PC-9 (cell line): ENCODE data around the gene TGIF2. TPM values are rescaled to one million over a fixed set of nuclear protein-coding genes. Genes with fewer than 3 reads are reported as not detected.

Source experiments
- BruUV-seq: library from RNA; stranded (reverse); fragments of 400-500 nt; replicated peaks from 2 replicates; lab custom pipeline; 2021; lab: Mats Ljungman, UMichigan
- CTCF ChIA-PET: fragments of 300-600 bp; sonication (Branson Sonifier 250); formaldehyde crosslinking; loops from one replicate; lab custom pipeline; 2022; ENCODE audit warnings: antibody characterized with exemption; lab: Charles Lee
- POLR2A ChIA-PET: fragments of 300-600 bp; sonication (Branson Sonifier 250); formaldehyde crosslinking; loops from one replicate; lab custom pipeline; 2022; ENCODE audit warnings: antibody characterized with exemption; ENCODE audit not compliant: unreplicated experiment; lab: Charles Lee
- DNase-seq, 2 experiments: peaks; one replicate each; pipeline versions ENCODE4 v3.0.0 to v3.0.0-alpha.2; 2015 to 2022; ENCODE audit warnings: mixed read lengths in 1 of 2
- H2AFZ ChIP-seq: fragments of 200-600 bp; sonication (generic); 2 replicates; pipeline ENCODE4 v1.8.1; 2017; ENCODE audit warnings: antibody characterized with exemption
- H3F3A ChIP-seq: fragments of 200-600 bp; sonication (generic); 2 replicates; pipeline ENCODE4 v1.8.1; 2017; ENCODE audit warnings: antibody characterized with exemption, mild to moderate bottlenecking, low read depth; ENCODE audit not compliant: insufficient read depth
- H3K27ac ChIP-seq: fragments of 200-600 bp; sonication (generic); 2 replicates; pipeline ENCODE4 v1.6.1; 2016; ENCODE audit warnings: mixed run types
- H3K27me3 ChIP-seq: fragments of 200-600 bp; sonication (generic); 2 replicates; pipeline ENCODE4 v1.6.1; 2016; ENCODE audit warnings: low read depth, mixed run types; ENCODE audit not compliant: insufficient read depth
- H3K36me3 ChIP-seq: fragments of 200-600 bp; sonication (generic); 2 replicates; pipeline ENCODE4 v1.6.1; 2016; ENCODE audit warnings: low read depth, mixed run types
- H3K4me1 ChIP-seq: fragments of 200-600 bp; sonication (generic); replicated peaks from 2 replicates; pipeline ENCODE4 v1.6.1; 2016; ENCODE audit warnings: mixed run types; ENCODE audit not compliant: insufficient read depth
- H3K4me2 ChIP-seq: fragments of 200-600 bp; sonication (generic); 2 replicates; pipeline ENCODE4 v1.6.1; 2017; ENCODE audit warnings: mixed run types
- H3K4me3 ChIP-seq: fragments of 200-600 bp; sonication (generic); 2 replicates; pipeline ENCODE4 v1.6.1; 2016; ENCODE audit warnings: mixed run types
- H3K79me2 ChIP-seq: fragments of 200-600 bp; sonication (generic); 2 replicates; pipeline ENCODE4 v1.6.1; 2017; ENCODE audit warnings: low read depth, mixed run types
- H3K9me2 ChIP-seq: fragments of 200-600 bp; sonication (generic); 2 replicates; pipeline ENCODE4 v1.8.1; 2017; ENCODE audit warnings: mild to moderate bottlenecking; ENCODE audit not compliant: insufficient read depth
- H3K9me3 ChIP-seq: fragments of 200-600 bp; sonication (generic); 2 replicates; pipeline ENCODE4 v1.8.1; 2016; ENCODE audit warnings: low read depth; ENCODE audit not compliant: insufficient read depth
- H4K20me1 ChIP-seq: fragments of 200-600 bp; sonication (generic); 2 replicates; pipeline ENCODE4 v1.8.1; 2017; ENCODE audit not compliant: insufficient read depth
- EZH2 ChIP-seq: fragments of 200-600 bp; sonication (generic); IDR thresholded peaks from 2 replicates; pipeline ENCODE4 v1.8.0; 2017; ENCODE audit warnings: antibody characterized with exemption, low read depth
- intact Hi-C: fragments of 100-400 bp; cut with micrococcal nuclease; formaldehyde crosslinking; loops from one replicate; pipeline ENCODE4 v1.10.0; 2022; ENCODE audit not compliant: unreplicated experiment
- total RNA-seq: library from RNA; stranded (reverse); gene quantifications from 2 replicates; pipeline ENCODE4 v1.2.3, GENCODE V29; 2021
- TF ChIP-seq, protein P1 (sequence below): fragments of 200-600 bp; sonication (generic); conservative IDR thresholded peaks from 2 replicates; pipeline ENCODE4 v1.6.1; 2017; ENCODE audit warnings: mixed run types, antibody characterized with exemption, mild to moderate bottlenecking, moderate library complexity

Gene TGIF2
- total RNA-seq, 1 experiment from 2014 or later = 18.3 TPM

DNA sequence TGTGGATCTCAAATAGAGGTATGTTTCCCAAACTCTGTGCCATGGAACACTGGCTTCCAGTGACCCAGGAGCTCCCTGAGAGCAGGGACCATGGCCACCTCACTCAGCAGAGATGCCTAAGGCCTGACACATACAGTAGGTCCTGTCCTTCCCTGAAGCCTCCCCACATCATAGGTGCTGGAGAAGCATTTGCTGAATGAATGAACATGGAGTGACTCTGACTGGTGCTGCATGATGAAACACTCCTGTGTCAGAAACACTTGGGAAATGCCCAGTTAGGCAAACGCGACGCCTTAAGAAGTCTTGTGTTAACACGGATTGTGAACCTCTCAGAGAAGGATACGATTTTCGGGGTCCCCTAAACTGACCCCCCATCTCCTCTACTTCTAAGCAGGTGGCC lies 58.2 kb downstream of the TGIF2 start:
- no peak overlapping the region for H3K4me2 ChIP-seq
- no peaks in the 10 kb centered on the region for H3F3A ChIP-seq
- H3K9me2 ChIP-seq = no peaks in the 10 kb centered on the region
- TF ChIP-seq EZH2 = no peak
- TF ChIP-seq, protein P1, sequence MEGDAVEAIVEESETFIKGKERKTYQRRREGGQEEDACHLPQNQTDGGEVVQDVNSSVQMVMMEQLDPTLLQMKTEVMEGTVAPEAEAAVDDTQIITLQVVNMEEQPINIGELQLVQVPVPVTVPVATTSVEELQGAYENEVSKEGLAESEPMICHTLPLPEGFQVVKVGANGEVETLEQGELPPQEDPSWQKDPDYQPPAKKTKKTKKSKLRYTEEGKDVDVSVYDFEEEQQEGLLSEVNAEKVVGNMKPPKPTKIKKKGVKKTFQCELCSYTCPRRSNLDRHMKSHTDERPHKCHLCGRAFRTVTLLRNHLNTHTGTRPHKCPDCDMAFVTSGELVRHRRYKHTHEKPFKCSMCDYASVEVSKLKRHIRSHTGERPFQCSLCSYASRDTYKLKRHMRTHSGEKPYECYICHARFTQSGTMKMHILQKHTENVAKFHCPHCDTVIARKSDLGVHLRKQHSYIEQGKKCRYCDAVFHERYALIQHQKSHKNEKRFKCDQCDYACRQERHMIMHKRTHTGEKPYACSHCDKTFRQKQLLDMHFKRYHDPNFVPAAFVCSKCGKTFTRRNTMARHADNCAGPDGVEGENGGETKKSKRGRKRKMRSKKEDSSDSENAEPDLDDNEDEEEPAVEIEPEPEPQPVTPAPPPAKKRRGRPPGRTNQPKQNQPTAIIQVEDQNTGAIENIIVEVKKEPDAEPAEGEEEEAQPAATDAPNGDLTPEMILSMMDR = no peak
- BruUV-seq = no TSS peak
- H3K79me2 ChIP-seq = no peaks in the 10 kb centered on the region
- ChIA-PET POLR2A (no interaction called here), CTCF (no interaction called here)
- no peak overlapping the region for H3K4me3 ChIP-seq
- no peaks in the 10 kb centered on the region for H4K20me1 ChIP-seq
- intact Hi-C loops = no loop called here
- H3K36me3 ChIP-seq = no peaks in the 10 kb centered on the region
- no peak overlapping the region for H3K27ac ChIP-seq
- H3K27me3 ChIP-seq = no peaks in the 10 kb centered on the region
- H3K4me1 ChIP-seq = no peaks in the 10 kb centered on the region
- no peak overlapping the region for H2AFZ ChIP-seq
- no peak for DNase-seq
- no peaks in the 10 kb centered on the region for H3K9me3 ChIP-seq

DNA sequence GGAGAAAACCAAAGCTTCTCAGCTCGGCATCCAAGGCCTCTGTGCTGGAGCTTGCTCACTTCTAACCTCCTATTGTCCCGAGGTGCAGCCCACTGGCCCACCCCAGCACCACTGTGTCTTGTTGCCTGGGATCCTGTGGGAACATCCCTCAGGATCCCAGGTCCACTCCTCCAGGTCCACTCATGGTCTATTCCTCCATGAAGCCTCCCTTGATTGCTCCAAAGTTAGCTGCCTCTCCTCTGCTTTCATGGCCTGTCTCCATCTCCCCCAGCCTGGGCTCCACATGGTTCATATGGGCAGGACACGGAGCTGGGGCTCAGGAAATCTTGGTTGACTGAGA lies 58.7 kb downstream of the TGIF2 start:
- no peak for TF ChIP-seq EZH2
- TF ChIP-seq, protein P1 = no peak
- H3K79me2 ChIP-seq = no peaks in the 10 kb centered on the region
- no peaks in the 10 kb centered on the region for H3K27me3 ChIP-seq
- H3K4me3 ChIP-seq = no peak overlapping the region
- no peaks in the 10 kb centered on the region for H3K36me3 ChIP-seq
- no peaks in the 10 kb centered on the region for H3K9me2 ChIP-seq
- no peak overlapping the region for H3K27ac ChIP-seq
- DNase-seq = no peak
- H2AFZ ChIP-seq = no peak overlapping the region
- ChIA-PET CTCF (no interaction called here), POLR2A (no interaction called here)
- no peaks in the 10 kb centered on the region for H3F3A ChIP-seq
- no peaks in the 10 kb centered on the region for H3K9me3 ChIP-seq
- intact Hi-C loops = no loop called here
- no peak overlapping the region for H3K4me2 ChIP-seq
- H4K20me1 ChIP-seq = no peaks in the 10 kb centered on the region
- no peaks in the 10 kb centered on the region for H3K4me1 ChIP-seq
- BruUV-seq = no TSS peak

DNA sequence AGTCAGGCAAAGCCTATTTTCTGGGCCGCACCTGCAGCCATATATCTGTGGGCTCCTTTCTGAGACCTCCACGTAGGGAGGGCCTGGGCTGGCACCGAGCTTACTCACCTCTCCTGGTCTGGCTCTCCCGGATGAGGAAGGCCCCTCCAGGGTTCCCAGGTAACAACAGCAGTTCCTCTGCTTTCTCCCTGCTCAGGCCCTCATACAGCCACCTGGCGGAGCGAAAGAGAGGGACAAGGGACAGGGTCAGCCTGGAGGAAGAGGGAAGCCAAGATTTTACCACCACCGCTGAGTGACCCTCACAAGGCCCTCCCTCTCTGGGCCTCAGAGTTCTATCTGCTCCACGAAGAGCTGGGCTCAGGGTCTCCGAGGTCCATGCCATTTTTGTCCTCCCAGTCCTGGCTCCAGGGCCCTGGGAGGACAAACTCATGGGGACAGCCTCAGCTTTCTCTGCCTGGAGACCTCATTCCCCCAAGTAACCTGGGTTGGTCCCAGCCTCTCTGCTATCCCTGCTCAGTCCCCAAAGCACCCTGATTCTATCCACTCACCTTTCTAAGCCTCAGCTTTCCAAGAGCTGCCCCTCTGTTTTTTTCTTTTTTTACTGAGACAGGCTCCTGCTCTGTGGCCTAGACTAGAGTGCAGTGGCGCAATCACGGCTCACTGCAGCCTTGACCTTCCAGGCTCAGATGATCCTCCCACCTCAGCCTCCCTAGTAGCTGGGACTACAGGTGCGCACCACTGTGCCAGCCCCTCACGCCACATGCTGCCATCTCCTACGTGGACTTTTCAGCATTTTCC lies 59.3 kb downstream of the TGIF2 start:
- Histone ChIP-seq H3K36me3 (no peaks in the 10 kb centered on the region), H3K9me3 (no peaks in the 10 kb centered on the region), H2AFZ (no peak overlapping the region), H3K27me3 (no peaks in the 10 kb centered on the region), H3K9me2 (no peaks in the 10 kb centered on the region), H3K79me2 (no peaks in the 10 kb centered on the region), H3K4me2 (no peak overlapping the region), H3K27ac (no peak overlapping the region), H3F3A (no peaks in the 10 kb centered on the region), H3K4me1 (no peaks in the 10 kb centered on the region), H4K20me1 (no peaks in the 10 kb centered on the region), H3K4me3 (no peak overlapping the region)
- intact Hi-C loops = no loop called here
- ChIA-PET CTCF (interaction anchor here (0.5 kb wide), 1 partner anchor 14 kb away, joined by 3 read pairs; no protein-coding TSS in a partner anchor), POLR2A (no interaction called here)
- TF ChIP-seq, protein P1 = no peak
- no peak for TF ChIP-seq EZH2
- DNase-seq = no peak
- BruUV-seq = no TSS peak
